ENCODE results near the gene PARD6A.

The PARD6A gene

GRCh38 chr16:67666559-67667452 lies 6.0 kb downstream of the PARD6A start, which contains the start of the genes C16orf86 and ENKD1:
Gene C16orf86 (plus strand): TSS chr16:67666814. CDS start chr16:67666971, 157 bp downstream.
Gene ENKD1 (minus strand): TSS chr16:67666750. CDS start chr16:67666442, 308 bp downstream.
- DNase-seq (ENCODE audit: low read depth) = peak; percentile 84

- no peak for DNase-seq (ENCODE audit: low read depth)
Observed at GRCh38 chr16:67667453-67667816, 6.7 kb downstream of the PARD6A start.

- DNase-seq (ENCODE audit: low read depth) = peak; percentile 96
Observed at GRCh38 chr16:67667817-67668494, 7.2 kb downstream of the PARD6A start.

- no peak for DNase-seq (ENCODE audit: low read depth)
Observed at GRCh38 chr16:67668495-67669157, 7.9 kb downstream of the PARD6A start.

GRCh38 chr16:67669499-67670101 lies 8.8 kb downstream of the PARD6A start:
- no peak for DNase-seq (ENCODE audit: low read depth)

- no peak for DNase-seq (ENCODE audit: low read depth)
Observed at GRCh38 chr16:67672306-67672705, 11.5 kb downstream of the PARD6A start.

GRCh38 chr16:67672739-67673662 lies 12.2 kb downstream of the PARD6A start:
- DNase-seq (ENCODE audit: low read depth) = peak; percentile 78

- peak; percentile 54 for DNase-seq (ENCODE audit: low read depth)
Observed at GRCh38 chr16:67673712-67674580, 13.2 kb downstream of the PARD6A start.

- no peak for DNase-seq (ENCODE audit: low read depth)
Observed at GRCh38 chr16:67674851-67675578, 14.3 kb downstream of the PARD6A start.

- DNase-seq (ENCODE audit: low read depth) = no peak
Observed at GRCh38 chr16:67675579-67675935, 14.8 kb downstream of the PARD6A start.

GRCh38 chr16:67675999-67676398 lies 15.2 kb downstream of the PARD6A start:
- DNase-seq (ENCODE audit: low read depth) = no peak

GRCh38 chr16:67676516-67676915 lies 15.8 kb downstream of the PARD6A start:
- DNase-seq (ENCODE audit: low read depth) = no peak

GRCh38 chr16:67676939-67677338 lies 16.2 kb downstream of the PARD6A start:
- no peak for DNase-seq (ENCODE audit: low read depth)

- DNase-seq (ENCODE audit: low read depth) = no peak
Observed at GRCh38 chr16:67677712-67678111, 17.0 kb downstream of the PARD6A start.

- DNase-seq (ENCODE audit: low read depth) = no peak
Observed at GRCh38 chr16:67678354-67679023, 17.7 kb downstream of the PARD6A start.

- DNase-seq (ENCODE audit: low read depth) = no peak
Observed at GRCh38 chr16:67679935-67680897, 19.5 kb downstream of the PARD6A start.

- peak; percentile 22 for DNase-seq (ENCODE audit: low read depth)
Observed at GRCh38 chr16:67683767-67684166, 23.0 kb downstream of the PARD6A start.

All from EH (cell line).